ENCODE results near the gene NACC2. TPM values are rescaled to one million over a fixed set of nuclear protein-coding genes. Genes with fewer than 3 reads are reported as not detected.
A peak's percentile ranks its signal among the peaks of the same experiment; 100 is the strongest.

NACC2 gene
- total and polyA plus RNA-seq, 10 of the 15 experiments (the other 5 are each of a cell fraction or from before 2014, with no cell fraction given) = 0.66 to 14.7 (median 3.5) TPM

DNA sequence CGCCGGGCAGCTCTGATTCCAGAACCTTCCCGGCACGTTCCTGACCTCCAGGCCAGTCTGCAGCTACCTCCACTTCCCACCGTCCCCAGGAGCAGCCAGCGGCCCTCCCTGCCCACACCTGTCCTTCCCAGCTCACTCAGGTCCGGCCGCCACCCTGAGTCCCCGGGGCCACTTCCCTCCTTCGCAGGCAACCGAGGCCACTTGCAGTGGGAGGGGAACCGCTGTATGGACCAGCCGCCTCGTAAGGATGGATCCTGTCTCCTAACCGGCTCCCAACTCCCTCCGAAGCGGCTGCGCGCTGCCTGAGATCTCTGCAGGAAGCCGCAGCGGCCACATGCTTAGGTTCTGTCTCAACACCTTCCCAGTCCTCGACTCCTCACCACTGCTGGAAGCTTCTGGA, 16.1 kb upstream of the NACC2 start:
- H3K79me2 ChIP-seq (ENCODE audit: control insufficient read depth, insufficient read depth, low read length) = peaks cover 19% of the 10 kb centered on the region
- H3K9me3 ChIP-seq (replicated peaks; ENCODE audit: control insufficient read depth, insufficient read depth, low read length) = no peaks in the 10 kb centered on the region
- CTCF ChIA-PET = interaction anchor here (1.0 to 1.5 kb wide), 2 partner anchors 17 to 21 kb away, joined by 5 to 9 read pairs; no protein-coding TSS in a partner anchor
- peak overlapping the region; percentile 77; the same call in 1 of the 2 replicates for H3K27ac ChIP-seq (ENCODE audit: control insufficient read depth, insufficient read depth)
- BruUV-seq (replicated peaks) = no TSS peak
- H4K20me1 ChIP-seq (ENCODE audit: control insufficient read depth, insufficient read depth) = no peaks in the 10 kb centered on the region
- no peak for TF ChIP-seq CBX3 (IDR thresholded peaks at IDR 0.05; ENCODE audit: borderline replicate concordance, low read depth)
- no peak for TF ChIP-seq ZZZ3 (IDR thresholded peaks at IDR 0.05; ENCODE audit: control insufficient read depth, insufficient read length, low read depth)
- no peak for TF ChIP-seq SMAD5 (IDR thresholded peaks at IDR 0.05; ENCODE audit: low read depth)
- TF ChIP-seq, protein P1, sequence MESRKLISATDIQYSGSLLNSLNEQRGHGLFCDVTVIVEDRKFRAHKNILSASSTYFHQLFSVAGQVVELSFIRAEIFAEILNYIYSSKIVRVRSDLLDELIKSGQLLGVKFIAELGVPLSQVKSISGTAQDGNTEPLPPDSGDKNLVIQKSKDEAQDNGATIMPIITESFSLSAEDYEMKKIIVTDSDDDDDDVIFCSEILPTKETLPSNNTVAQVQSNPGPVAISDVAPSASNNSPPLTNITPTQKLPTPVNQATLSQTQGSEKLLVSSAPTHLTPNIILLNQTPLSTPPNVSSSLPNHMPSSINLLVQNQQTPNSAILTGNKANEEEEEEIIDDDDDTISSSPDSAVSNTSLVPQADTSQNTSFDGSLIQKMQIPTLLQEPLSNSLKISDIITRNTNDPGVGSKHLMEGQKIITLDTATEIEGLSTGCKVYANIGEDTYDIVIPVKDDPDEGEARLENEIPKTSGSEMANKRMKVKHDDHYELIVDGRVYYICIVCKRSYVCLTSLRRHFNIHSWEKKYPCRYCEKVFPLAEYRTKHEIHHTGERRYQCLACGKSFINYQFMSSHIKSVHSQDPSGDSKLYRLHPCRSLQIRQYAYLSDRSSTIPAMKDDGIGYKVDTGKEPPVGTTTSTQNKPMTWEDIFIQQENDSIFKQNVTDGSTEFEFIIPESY (IDR thresholded peaks at IDR 0.05) = no peak
- no peak for TF ChIP-seq FOXM1 (IDR thresholded peaks at IDR 0.05; ENCODE audit: low read depth, low read length)
- no peak for TF ChIP-seq BACH1 (IDR thresholded peaks at IDR 0.05; ENCODE audit: borderline replicate concordance)
- TF ChIP-seq NFIC (IDR thresholded peaks at IDR 0.05; ENCODE audit: low read depth, low read length) = no peak
- TF ChIP-seq IKZF2 (IDR thresholded peaks at IDR 0.05) = no peak
- RAD21 ChIA-PET (ENCODE audit: unreplicated experiment) = interaction anchor here (1.1 to 6.6 kb wide), 3 partner anchors 15 to 141 kb away, joined by 3 to 52 read pairs (median 28); partner anchors contain the start of gene NACC2
- peaks cover 39% of the 10 kb centered on the region for H3K4me1 ChIP-seq (ENCODE audit: control insufficient read depth, insufficient read depth, low read length)
- no peak overlapping the region for H2AFZ ChIP-seq (ENCODE audit: control insufficient read depth, low read depth, low read length)
- SMC1A ChIA-PET (ENCODE audit: uncharacterized antibody, unreplicated experiment) = interaction anchor here (1.2 to 4.0 kb wide), 3 partner anchors 14 to 21 kb away, joined by 4 to 19 read pairs (median 6); partner anchors contain the start of gene NACC2
- DNase-seq (ENCODE audit: low read depth, low spot score) (no peak), ATAC-seq (no peak), FAIRE-seq (no peak)
- POLR2A ChIA-PET = interaction anchor here (0.8 to 4.0 kb wide), 2 partner anchors 10 to 16 kb away, joined by 3 to 28 read pairs; partner anchors contain the start of gene NACC2
- no peaks in the 10 kb centered on the region for H3K27me3 ChIP-seq (replicated peaks in 1 of 2; ENCODE audit: control insufficient read depth in 2 of 2, insufficient read depth in 2 of 2, low read length in 1 of 2)
- H3K4me2 ChIP-seq (ENCODE audit: control insufficient read depth, insufficient read depth) = peak overlapping the region; percentile 70
- H3K9ac ChIP-seq (ENCODE audit: control insufficient read depth, insufficient read depth, low read length) = no peak overlapping the region; the same call in 1 of the 2 replicates
- peaks cover 0 to 1% of the 10 kb centered on the region in 2 experiments; a peak in 2 of 4 replicates for H3K36me3 ChIP-seq (ENCODE audit: control insufficient read depth in 2 of 2, insufficient read depth in 2 of 2, low read length in 1 of 2)
- WGBS (ENCODE audit: insufficient coverage, insufficient replicate concordance, low lambda C conversion rate, missing lambda C conversion rate) = 97% methylated on average over 22 of the region's 22 CpGs
- intact Hi-C loops (cut with micrococcal nuclease; ENCODE audit: unreplicated experiment) (no loop called here), in situ Hi-C loops (cut with MboI) (no loop called here)
- H3K4me3 ChIP-seq = no peak overlapping the region

All from GM12878 (cell line).